Fibroblast of skin of back (primary cell): Measurements from ENCODE around the gene GATB. TPM values are rescaled to one million over a fixed set of nuclear protein-coding genes. Genes with fewer than 3 reads are reported as not detected.
A peak's percentile ranks its signal among the peaks of the same experiment; 100 is the strongest.

ENCODE experiments used
- DNase-seq: peaks from one replicate; pipeline ENCODE4 v3.0.0-alpha.2; 2013
- polyA plus RNA-seq, 2 experiments: library from polyadenylated mRNA; unstranded; fragments of 120-200 nt; gene quantifications; one replicate each; pipeline ENCODE4 v1.2.1, GENCODE V29; 2013; ENCODE audit not compliant: insufficient read length in 2 of 2

Gene GATB, protein sequence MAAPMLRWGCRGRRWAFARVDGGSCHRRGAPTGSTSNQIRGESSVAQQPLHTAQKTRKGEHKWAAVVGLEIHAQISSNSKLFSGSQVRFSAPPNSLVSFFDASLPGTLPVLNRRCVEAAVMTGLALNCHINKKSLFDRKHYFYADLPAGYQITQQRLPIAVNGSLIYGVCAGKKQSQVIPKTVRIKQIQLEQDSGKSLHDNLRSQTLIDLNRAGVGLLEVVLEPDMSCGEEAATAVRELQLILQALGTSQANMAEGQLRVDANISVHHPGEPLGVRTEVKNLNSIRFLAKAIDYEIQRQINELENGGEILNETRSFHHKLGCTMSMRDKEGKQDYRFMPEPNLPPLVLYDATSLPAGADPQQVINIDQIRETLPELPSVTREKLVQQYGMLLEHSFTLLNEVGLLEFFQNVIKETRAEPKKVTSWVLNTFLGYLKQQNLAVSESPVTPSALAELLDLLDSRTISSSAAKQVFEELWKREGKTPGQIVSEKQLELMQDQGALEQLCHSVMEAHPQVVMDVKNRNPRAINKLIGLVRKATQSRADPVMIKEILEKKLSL
- polyA plus RNA-seq (2013, experiment 1 of 2; ENCODE audit: insufficient read length), result 14.8 TPM
- 13.0 TPM for polyA plus RNA-seq (2013, experiment 2 of 2; ENCODE audit: insufficient read length)

DNA sequence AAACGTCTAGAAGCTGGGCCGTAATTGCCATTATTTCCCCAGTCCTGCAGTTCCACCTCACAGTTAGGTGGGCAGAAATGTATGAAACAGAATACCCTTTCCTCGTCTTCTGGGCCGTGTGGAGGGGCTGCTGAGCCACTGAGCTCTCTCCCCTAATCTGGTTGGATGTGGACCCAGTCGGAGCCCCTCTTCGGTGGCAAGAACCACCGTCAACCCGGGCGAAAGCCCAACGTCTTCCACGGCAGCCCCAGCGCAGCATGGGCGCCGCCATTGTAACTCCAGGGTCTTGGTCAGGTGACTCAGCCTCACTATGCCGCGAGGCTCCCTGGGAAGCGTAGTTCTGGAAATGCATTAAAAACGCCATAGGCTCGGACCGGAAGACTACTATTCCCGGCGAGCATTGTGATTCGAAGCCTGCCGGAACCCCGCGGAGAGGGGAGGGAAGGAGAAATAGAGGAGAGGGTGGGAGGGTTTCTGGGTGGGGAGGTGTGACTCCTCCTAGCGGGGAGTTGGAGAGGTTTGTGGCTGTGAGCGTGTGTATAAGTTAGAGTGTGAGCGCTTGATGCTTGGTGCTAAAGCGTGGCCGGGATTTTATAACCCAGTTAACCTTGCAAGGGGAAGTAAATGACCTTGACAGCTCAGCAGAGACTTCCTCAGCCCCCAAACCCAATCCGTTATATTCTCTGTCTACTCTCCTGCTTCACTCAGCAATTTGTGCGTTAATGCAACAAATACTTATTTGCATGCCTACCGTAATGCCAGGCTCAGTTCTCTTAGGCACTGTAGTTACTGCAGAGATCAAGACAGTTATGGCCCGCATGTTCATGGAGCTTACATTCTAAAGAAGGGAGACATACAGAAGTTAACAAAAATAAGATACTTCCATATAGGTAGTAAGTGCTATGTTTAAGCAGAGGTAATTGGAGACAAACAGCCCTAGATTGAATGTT, at the start of gene GATB:
TSS of gene GATB (minus strand) at position 296 of the 950 bp plus-strand sequence. CDS start at position 271, 25 bp downstream.
- DNase-seq, result peak; percentile 98

DNA sequence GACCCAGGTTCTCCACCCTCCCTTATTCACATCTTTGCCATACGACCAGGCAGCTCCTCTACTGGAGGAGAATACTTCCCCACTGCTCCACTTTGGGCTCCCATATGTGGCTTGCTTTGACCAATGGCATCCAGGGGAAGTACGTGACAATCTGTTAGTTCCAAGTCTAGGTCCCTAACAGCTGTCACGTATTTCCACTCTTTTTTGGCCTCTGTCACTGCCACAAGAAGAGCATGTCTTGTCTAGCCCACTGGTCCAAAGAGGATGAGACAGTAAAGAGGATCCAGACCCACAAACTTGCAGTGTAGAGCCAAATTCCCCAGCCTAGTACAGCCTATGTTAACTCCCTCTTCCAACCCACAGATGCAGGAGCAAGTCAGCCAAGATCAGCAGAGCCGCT, 49.7 kb upstream of the GATB start:
- DNase-seq, result no peak

DNA sequence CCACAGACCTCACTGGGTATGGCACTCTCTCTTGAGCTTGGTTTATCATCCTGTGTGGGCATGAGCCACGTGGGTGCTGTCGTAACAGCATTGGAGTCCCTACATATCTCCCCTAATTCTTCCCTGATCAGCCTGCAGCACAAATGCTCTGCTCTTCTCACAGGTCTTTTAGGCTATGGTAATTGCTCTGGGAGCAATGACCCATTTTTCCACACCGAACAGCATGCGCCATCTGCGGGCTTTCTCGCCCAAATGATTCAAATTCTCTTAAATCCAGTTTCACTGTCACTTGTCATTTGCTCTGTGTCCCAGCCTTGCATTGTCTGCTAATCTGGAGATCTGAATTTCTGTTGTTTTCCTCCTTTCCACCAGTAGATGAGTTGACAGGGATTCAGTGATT, 48.9 kb upstream of the GATB start:
- DNase-seq, result no peak

- no peak for DNase-seq
Measured at GRCh38 chr4:151808542-151808941, 47.7 kb upstream of the GATB start.

- DNase-seq, result no peak
Measured at GRCh38 chr4:151808120-151808529, 47.3 kb upstream of the GATB start.

GRCh38 chr4:151807220-151807619, 46.4 kb upstream of the GATB start:
- DNase-seq, result no peak

GRCh38 chr4:151806511-151806927, 45.7 kb upstream of the GATB start:
- DNase-seq, result peak; percentile 75

DNA sequence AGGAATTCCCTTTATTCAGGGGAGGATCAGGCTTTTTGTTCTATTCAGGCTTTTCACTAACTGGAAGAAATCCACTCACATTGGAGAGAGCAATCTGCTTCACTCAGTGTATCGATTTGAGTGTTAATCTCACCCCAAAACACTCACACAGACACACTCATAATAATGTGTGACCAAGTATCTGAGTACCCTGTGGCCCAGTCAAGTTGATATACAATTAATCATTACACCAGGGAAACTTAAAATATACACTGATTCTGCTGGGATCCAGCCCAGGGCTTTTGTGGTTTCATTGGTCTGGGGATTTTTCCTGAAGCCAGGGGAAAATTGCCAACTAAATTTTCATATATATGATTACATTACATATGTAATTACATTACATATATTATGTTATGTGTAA, 44.0 kb upstream of the GATB start:
- no peak for DNase-seq

- no peak for DNase-seq
Measured at GRCh38 chr4:151804086-151804630, 43.4 kb upstream of the GATB start.

GRCh38 chr4:151803246-151803645, 42.4 kb upstream of the GATB start:
- DNase-seq, result no peak

- peak; percentile 38 for DNase-seq
Measured at GRCh38 chr4:151801547-151802516, 41.0 kb upstream of the GATB start.

DNA sequence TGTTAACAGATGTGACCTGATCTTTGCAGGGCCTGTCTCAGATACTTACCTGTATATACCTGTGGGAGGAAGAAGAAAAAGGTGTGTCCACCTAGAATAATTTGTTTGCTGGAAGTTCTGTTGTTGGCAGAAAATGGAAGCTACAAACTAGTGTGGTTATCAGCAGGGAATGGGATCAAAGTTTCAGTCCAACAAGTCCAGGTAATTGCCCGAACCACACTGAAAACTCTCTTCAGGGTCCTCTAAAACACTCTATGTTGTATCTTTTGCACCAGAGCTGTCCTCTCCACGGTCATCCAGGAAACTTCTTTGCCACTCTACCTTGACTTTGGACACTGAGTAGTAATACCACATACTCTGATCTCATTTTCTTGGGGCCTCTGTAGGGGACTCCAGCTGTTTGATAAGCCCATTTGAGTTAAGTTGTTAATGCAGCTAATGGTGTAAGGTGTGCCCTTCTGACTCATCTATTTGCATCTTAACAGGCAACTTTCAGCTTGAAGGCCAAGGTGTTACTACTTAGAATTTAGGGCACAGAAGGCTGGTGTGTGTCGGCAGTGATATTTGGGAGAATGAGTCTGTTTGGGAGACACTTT, 38.7 kb upstream of the GATB start:
- DNase-seq, result no peak

DNA sequence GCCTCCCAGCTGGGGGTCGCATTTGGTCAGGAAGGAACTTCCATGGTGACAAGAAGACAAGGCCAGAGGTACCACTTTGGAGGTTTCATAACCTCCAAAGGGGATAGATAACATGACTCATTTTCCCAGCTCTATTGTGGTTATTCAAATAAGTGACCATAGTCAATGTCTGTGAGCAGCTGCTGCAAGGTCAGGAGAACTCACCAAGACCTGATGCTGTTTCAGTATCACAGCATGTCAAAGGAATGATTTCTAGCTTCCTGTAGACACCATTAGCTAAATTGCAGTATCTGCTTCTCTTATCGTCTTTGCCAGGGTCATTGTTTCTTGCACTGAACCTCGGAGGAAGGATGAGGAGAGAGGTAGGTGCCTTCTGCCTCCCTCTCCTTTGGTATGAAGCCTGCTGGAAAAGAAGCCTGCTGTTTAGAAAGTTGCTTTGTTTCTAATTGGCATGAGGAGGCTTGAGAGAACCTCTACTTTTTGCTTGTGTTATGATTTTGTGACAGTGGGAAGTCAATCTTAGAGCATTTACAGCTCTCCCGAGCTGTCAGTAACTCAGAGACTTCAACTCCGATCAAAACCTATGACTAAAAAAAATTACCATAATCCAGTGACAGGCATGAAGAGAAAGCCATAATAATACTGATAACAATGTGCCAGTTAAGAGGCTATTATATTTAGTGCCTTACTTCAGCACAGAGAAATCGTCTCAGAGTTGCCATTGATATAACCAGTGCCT, 38.0 kb upstream of the GATB start:
- DNase-seq, result no peak

GRCh38 chr4:151797853-151798252, 37.0 kb upstream of the GATB start:
- DNase-seq, result no peak

DNA sequence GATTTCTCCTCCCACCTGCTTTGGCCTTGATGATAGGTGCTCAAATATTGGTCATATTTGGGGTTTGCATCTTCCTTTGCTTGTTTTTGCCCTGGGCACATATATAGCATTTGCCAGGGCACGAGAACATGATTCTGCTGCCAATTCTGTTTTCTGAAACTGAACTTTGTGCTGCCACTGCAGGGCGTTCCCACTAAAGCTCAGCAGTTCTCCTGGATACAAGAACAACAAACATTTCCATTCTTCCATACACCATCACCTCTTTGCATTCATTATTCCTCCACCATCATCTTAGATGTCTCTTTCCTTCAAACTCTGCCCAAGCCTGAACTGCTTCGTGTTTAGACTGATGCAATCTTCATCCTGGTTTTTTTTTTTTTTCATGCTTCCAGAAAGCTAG, 36.3 kb upstream of the GATB start:
- DNase-seq, result no peak

GRCh38 chr4:151796106-151796505, 35.3 kb upstream of the GATB start:
- DNase-seq, result no peak

GRCh38 chr4:151792995-151793394, 32.2 kb upstream of the GATB start:
- no peak for DNase-seq

- DNase-seq, result no peak
Measured at GRCh38 chr4:151792530-151792929, 31.7 kb upstream of the GATB start.

DNA sequence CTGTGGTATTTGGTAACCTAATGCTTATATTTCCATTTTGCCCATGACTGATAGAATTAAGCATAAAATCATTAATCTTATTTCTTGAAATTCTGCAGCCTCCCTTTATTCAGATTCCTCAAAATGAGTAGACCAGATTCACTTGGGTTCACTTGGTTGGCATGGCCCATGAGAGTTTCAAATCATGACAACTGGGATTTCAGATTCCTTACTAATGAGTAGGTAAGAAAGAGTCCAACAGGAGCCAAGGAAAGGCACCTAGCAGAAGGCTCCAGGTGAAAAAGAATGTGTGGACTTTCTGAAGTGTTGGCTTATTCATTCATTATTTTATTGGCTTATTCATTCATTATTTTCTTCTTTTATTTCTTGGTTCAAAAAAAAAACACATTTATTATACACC, 27.2 kb upstream of the GATB start:
- no peak for DNase-seq

- no peak for DNase-seq
Measured at GRCh38 chr4:151786158-151786495, 25.3 kb upstream of the GATB start.
